Sigmoid colon (tissue), 7 donors: ENCODE results near the gene MED16. TPM values are rescaled to one million over a fixed set of nuclear protein-coding genes. Genes with fewer than 3 reads are reported as not detected.

ENCODE experiments used
- DNase-seq: peaks from one replicate; pipeline ENCODE4 v3.0.0-alpha.2; 2019
- H3K27ac ChIP-seq, 4 donors: fragments of 200-600 bp; sonication (generic); one replicate each; pipeline ENCODE4 v1.5.1; 2016 to 2019; ENCODE audit warnings: mild to moderate bottlenecking in 1 of 4
- H3K27me3 ChIP-seq, 3 donors: fragments of 200-600 bp; sonication (generic); one replicate each; pipeline ENCODE4 v1.5.1; 2019; ENCODE audit warnings: mild to moderate bottlenecking in 1 of 3
- H3K36me3 ChIP-seq, 4 donors: fragments of 200-600 bp; sonication (generic); one replicate each; pipeline ENCODE4 v1.5.1; 2016 to 2019
- H3K4me1 ChIP-seq, 4 donors: fragments of 200-600 bp; sonication (generic); one replicate each; pipeline ENCODE4 v1.5.1; 2017 to 2019
- H3K4me3 ChIP-seq, 4 donors: fragments of 200-600 bp; sonication (generic); one replicate each; pipeline ENCODE4 v1.5.1; 2017 to 2019; ENCODE audit warnings: mild to moderate bottlenecking in 2 of 4, moderate library complexity in 1 of 4
- H3K9me3 ChIP-seq, 4 donors: fragments of 200-600 bp in 3 of 4; sonication (generic) in 3 of 4; one replicate each; pipeline versions ENCODE4 v1.5.1 to v1.6.1; 2013 to 2019
- CTCF ChIP-seq, 4 experiments: fragments of 450-650 bp in 3 of 4; fragments of 200-600 bp in 1 of 4; IDR thresholded peaks; one replicate each; pipeline ENCODE4 v1.5.1; 2016 to 2019; ENCODE audit warnings: antibody characterized with exemption in 4 of 4, mild to moderate bottlenecking in 3 of 4, moderate library complexity in 2 of 4
- EP300 ChIP-seq, 4 donors: sonication (generic); formaldehyde crosslinking; IDR thresholded peaks; one replicate each; pipeline ENCODE4 v1.6.1; 2017; ENCODE audit warnings: antibody characterized with exemption in 4 of 4
- POLR2A ChIP-seq, 2 donors: fragments of 450-650 bp; IDR thresholded peaks; one replicate each; pipeline ENCODE4 v1.6.1; 2016; ENCODE audit warnings: antibody characterized with exemption in 2 of 2, mild to moderate bottlenecking in 2 of 2, moderate library complexity in 2 of 2
- POLR2AphosphoS5 ChIP-seq, 4 donors: sonication (generic); formaldehyde crosslinking; IDR thresholded peaks; one replicate each; pipeline ENCODE4 v1.6.1; 2017; ENCODE audit warnings: antibody characterized with exemption in 4 of 4
- WGBS, 2 donors: extraction: QIAGEN DNeasy Blood & Tissue Kit; methylation state at CpG; one replicate each; pipeline ENCODE4 v1.1.7; 2013; 5-methylcytosine and 5-hydroxymethylcytosine counted together
- intact Hi-C: fragments of 100-400 bp; cut with DNase I; formaldehyde crosslinking; loops from one replicate; pipeline ENCODE4 v1.15.1; 2023
- polyA plus RNA-seq, 3 donors: library from polyadenylated mRNA; stranded (reverse); fragments of 200-250 nt; gene quantifications; one replicate each; pipeline ENCODE4 v1.2.3, GENCODE V29; 2013
- total RNA-seq, 4 donors: library from RNA; depleted of rRNA; stranded (reverse); fragments of >200 nt; gene quantifications; one replicate each; pipeline ENCODE4 v1.1.0, GENCODE V29; 2016
- donor health status: healthy with polysubstance abuse.
- donor health status: Bipolar disorder and iron deficiency.
- donor health status: healthy.

Gene MED16
- total and polyA plus RNA-seq, 7 donors: 22.4 to 62.5 (median 33.2) TPM

- TF ChIP-seq EP300 (IDR thresholded peaks at IDR 0.05) (no peak), POLR2A (IDR thresholded peaks at IDR 0.05) (no peak), CTCF (IDR thresholded peaks at IDR 0.05) (no peak), POLR2AphosphoS5 (IDR thresholded peaks at IDR 0.05) (no peak)
- no peaks in the 10 kb centered on the region for H3K9me3 ChIP-seq
- peaks cover 0 to 57% (median 46%) of the 10 kb centered on the region in 4 donors for H3K4me1 ChIP-seq
- no peak overlapping the region for H3K4me3 ChIP-seq
- no peak for DNase-seq
- H3K36me3 ChIP-seq: peaks cover 5 to 28% (median 9%) of the 10 kb centered on the region in 4 donors
- H3K27me3 ChIP-seq: peaks cover 0 to 13% (median 2%) of the 10 kb centered on the region in 3 donors
- H3K27ac ChIP-seq: no peak overlapping the region
- intact Hi-C loops: no loop called here
- 88 to 89% methylated on average over 38 of the region's 38 CpGs for WGBS, 2 donors
Observed at GRCh38 chr19:866769-867300, 26.2 kb downstream of the MED16 start.

GRCh38 chr19:863315-863620, 29.7 kb downstream of the MED16 start:
- no peak overlapping the region for H3K27ac ChIP-seq
- H3K4me1 ChIP-seq: peaks cover 0 to 43% (median 31%) of the 10 kb centered on the region in 4 donors
- WGBS, 2 donors: 58 to 76% methylated on average over 7 of the region's 7 CpGs
- H3K36me3 ChIP-seq: peaks cover 0 to 11% (median 8%) of the 10 kb centered on the region in 4 donors
- H3K27me3 ChIP-seq: peaks cover 21 to 47% (median 37%) of the 10 kb centered on the region in 3 donors
- H3K4me3 ChIP-seq: no peak overlapping the region
- H3K9me3 ChIP-seq: no peaks in the 10 kb centered on the region
- no peak for DNase-seq
- TF ChIP-seq POLR2A (IDR thresholded peaks at IDR 0.05): no peak
- TF ChIP-seq EP300 (IDR thresholded peaks at IDR 0.05): no peak
- TF ChIP-seq POLR2AphosphoS5 (IDR thresholded peaks at IDR 0.05): no peak
- no peak for TF ChIP-seq CTCF (IDR thresholded peaks at IDR 0.05)
- intact Hi-C loops: no loop called here

GRCh38 chr19:862581-863314, 30.2 kb downstream of the MED16 start:
- TF ChIP-seq EP300 (IDR thresholded peaks at IDR 0.05) (no peak), CTCF (IDR thresholded peaks at IDR 0.05) (no peak), POLR2A (IDR thresholded peaks at IDR 0.05) (no peak)
- Histone ChIP-seq H3K36me3 (peaks cover 0 to 6% (median 2%) of the 10 kb centered on the region in 4 donors), H3K9me3 (no peaks in the 10 kb centered on the region), H3K27ac (no peak overlapping the region), H3K4me1 (peaks cover 0 to 41% (median 30%) of the 10 kb centered on the region in 4 donors), H3K4me3 (peak overlapping the region in 1 of 4 donors; percentile 16), H3K27me3 (peaks cover 21 to 52% (median 37%) of the 10 kb centered on the region in 3 donors)
- 22 to 24% methylated on average over 48 of the region's 48 CpGs for WGBS, 2 donors
- intact Hi-C loops: no loop called here
- DNase-seq: no peak

- WGBS, 2 donors: 24% methylated on average over 60 of the region's 60 CpGs
- no peak for DNase-seq
- H3K27ac ChIP-seq: no peak overlapping the region
- TF ChIP-seq CTCF (IDR thresholded peaks at IDR 0.05) (no peak), POLR2AphosphoS5 (IDR thresholded peaks at IDR 0.05) (no peak), EP300 (IDR thresholded peaks at IDR 0.05) (no peak), POLR2A (IDR thresholded peaks at IDR 0.05) (no peak)
- H3K4me1 ChIP-seq: peaks cover 0 to 41% (median 30%) of the 10 kb centered on the region in 4 donors
- H3K9me3 ChIP-seq: no peaks in the 10 kb centered on the region
- intact Hi-C loops: no loop called here
- H3K4me3 ChIP-seq: peak overlapping the region in 1 of 4 donors; percentile 5
- H3K36me3 ChIP-seq: no peaks in the 10 kb centered on the region
- H3K27me3 ChIP-seq: peaks cover 21 to 52% (median 42%) of the 10 kb centered on the region in 3 donors
Observed at GRCh38 chr19:861756-862580, 31.0 kb downstream of the MED16 start.
